Neural crest cell (in vitro differentiated cells): ENCODE data around the gene PSENEN. TPM values are rescaled to one million over a fixed set of nuclear protein-coding genes. Genes with fewer than 3 reads are reported as not detected.
A peak's percentile ranks its signal among the peaks of the same experiment; 100 is the strongest.

Experiments
- DNase-seq: peaks from one replicate; pipeline ENCODE4 v3.0.0; 2021; ENCODE audit warnings: low read depth, mixed read lengths, low spot score
- H3K27ac Mint-ChIP-seq: one replicate; pipeline ENCODE4 v1.8.0; 2021; ENCODE audit warnings: mild to moderate bottlenecking, mixed read lengths; ENCODE audit not compliant: unreplicated experiment
- H3K27me3 Mint-ChIP-seq: 2 replicates; pipeline ENCODE4 v1.8.0; 2021; ENCODE audit warnings: low read depth, mild to moderate bottlenecking, mixed read lengths
- H3K36me3 Mint-ChIP-seq: 2 replicates; pipeline ENCODE4 v1.8.0; 2021; ENCODE audit warnings: low read depth, mild to moderate bottlenecking, mixed read lengths
- H3K4me1 Mint-ChIP-seq: 2 replicates; pipeline ENCODE4 v1.8.0; 2021; ENCODE audit warnings: mixed read lengths
- H3K4me3 Mint-ChIP-seq: one replicate; pipeline ENCODE4 v1.8.0; 2021; ENCODE audit warnings: mild to moderate bottlenecking, mixed read lengths
- H3K9me3 Mint-ChIP-seq: 2 replicates; pipeline ENCODE4 v1.8.0; 2021; ENCODE audit warnings: mixed read lengths
- CTCF ChIP-seq: fragments of 200-600 bp; sonication (generic); conservative IDR thresholded peaks from 2 replicates; pipeline ENCODE4 v1.5.0; 2021; ENCODE audit warnings: antibody characterized with exemption, mild to moderate bottlenecking
- total RNA-seq: library from RNA; stranded (reverse); gene quantifications from 2 replicates; pipeline ENCODE4 v1.2.1, GENCODE V29; 2021

PSENEN gene
- total RNA-seq, 1 donor from 2014 or later = 67.3 TPM

GRCh38 chr19:35717665-35718344 is 27.6 kb upstream of the PSENEN start, which contains the start of gene KMT2B:
Gene KMT2B, plus strand, starts transcription at chr19:35718003. Its CDS starts 16 bp downstream, at chr19:35718019.
- H3K9me3 Mint-ChIP-seq = no peaks in the 10 kb centered on the region
- peak within 1 kb of the TSS; percentile 95 for H3K4me3 Mint-ChIP-seq
- peak within 1 kb of the TSS; percentile 97 for H3K27ac Mint-ChIP-seq
- no peak for TF ChIP-seq CTCF
- H3K4me1 Mint-ChIP-seq = peaks cover 34% of the 10 kb centered on the region
- H3K27me3 Mint-ChIP-seq = no peaks in the 10 kb centered on the region
- peaks cover 2% of the 10 kb centered on the region for H3K36me3 Mint-ChIP-seq
- peak; percentile 87 for DNase-seq

GRCh38 chr19:35718345-35719041 is 27.0 kb upstream of the PSENEN start:
- peak overlapping the region; percentile 71 for H3K27ac Mint-ChIP-seq
- peak; percentile 29 for DNase-seq

GRCh38 chr19:35719402-35720162 is 25.9 kb upstream of the PSENEN start:
- Mint-ChIP-seq H3K9me3 (no peaks in the 10 kb centered on the region), H3K27ac (peak overlapping the region; percentile 67), H3K4me1 (peaks cover 32% of the 10 kb centered on the region), H3K36me3 (peaks cover 2% of the 10 kb centered on the region), H3K4me3 (peak overlapping the region; percentile 95), H3K27me3 (no peaks in the 10 kb centered on the region)
- DNase-seq = no peak
- no peak for TF ChIP-seq CTCF

More at GRCh38 chr19:35718345-35719041, 27.0 kb upstream of the PSENEN start:
- Mint-ChIP-seq H3K36me3 (peaks cover 2% of the 10 kb centered on the region), H3K4me1 (peaks cover 34% of the 10 kb centered on the region), H3K27me3 (no peaks in the 10 kb centered on the region), H3K4me3 (peak overlapping the region; percentile 95), H3K9me3 (no peaks in the 10 kb centered on the region)
- TF ChIP-seq CTCF = no peak

- no peak for DNase-seq
- no peaks in the 10 kb centered on the region for H3K27me3 Mint-ChIP-seq
- H3K9me3 Mint-ChIP-seq = no peaks in the 10 kb centered on the region
- H3K4me1 Mint-ChIP-seq = peaks cover 27% of the 10 kb centered on the region
- peaks cover 2% of the 10 kb centered on the region for H3K36me3 Mint-ChIP-seq
- peak overlapping the region; percentile 79 for H3K4me3 Mint-ChIP-seq
- no peak for TF ChIP-seq CTCF
- H3K27ac Mint-ChIP-seq = no peak overlapping the region
Observed at GRCh38 chr19:35720163-35720524, 25.3 kb upstream of the PSENEN start.

GRCh38 chr19:35720648-35721047 is 24.8 kb upstream of the PSENEN start:
- Mint-ChIP-seq H3K36me3 (peaks cover 2% of the 10 kb centered on the region), H3K27me3 (no peaks in the 10 kb centered on the region), H3K27ac (no peak overlapping the region), H3K4me3 (no peak overlapping the region), H3K9me3 (no peaks in the 10 kb centered on the region), H3K4me1 (peaks cover 27% of the 10 kb centered on the region)
- TF ChIP-seq CTCF = no peak
- no peak for DNase-seq
